IMR-90 (cell line): ENCODE results near the gene CAPRIN1. TPM values are rescaled to one million over a fixed set of nuclear protein-coding genes. Genes with fewer than 3 reads are reported as not detected.

Experiments used
- ATAC-seq: fragments of 200-7000 bp; cut with Tn5 transposase; 2 replicates; pipeline ENCODE4 v1.9.1; 2020; ENCODE audit warnings: low read depth, mild to moderate bottlenecking, moderate library complexity
- BruUV-seq: library from RNA; stranded (reverse); fragments of 400-500 nt; replicated peaks from 2 replicates; lab custom pipeline; 2021; lab: Mats Ljungman, UMichigan
- CTCF ChIA-PET: fragments of 300-600 bp; formaldehyde crosslinking; extraction: SDS; loops from one replicate; lab custom pipeline; 2021; ENCODE audit warnings: antibody characterized with exemption; lab: Yijun Ruan, JAX
- POLR2A ChIA-PET: fragments of 300-600 bp; sonication (Branson Sonifier 250); formaldehyde crosslinking; loops from one replicate; lab custom pipeline; 2022; ENCODE audit warnings: antibody characterized with exemption; ENCODE audit not compliant: unreplicated experiment; lab: Charles Lee
- DNase-seq: peaks from one replicate; pipeline ENCODE4 v3.0.0; 2013
- H2AFZ ChIP-seq: replicated peaks from 2 replicates; pipeline ENCODE3; 2013; ENCODE audit warnings: low read length, mild to moderate bottlenecking; ENCODE audit not compliant: poor library complexity
- H2AK5ac ChIP-seq: 2 replicates; pipeline ENCODE4 v1.6.1; 2013; ENCODE audit warnings: low read depth, low read length, inconsistent platforms
- H2AK9ac ChIP-seq: replicated peaks from 2 replicates; pipeline ENCODE3; 2013; ENCODE audit warnings: mild to moderate bottlenecking, low read depth, low read length, moderate library complexity; ENCODE audit not compliant: poor library complexity
- H2BK120ac ChIP-seq: 2 replicates; pipeline ENCODE4 v1.6.1; 2013; ENCODE audit warnings: low read depth, low read length, inconsistent platforms
- H2BK15ac ChIP-seq: 3 replicates; pipeline ENCODE4 v1.6.1; 2013; ENCODE audit warnings: low read depth, low read length, inconsistent platforms
- H2BK20ac ChIP-seq: 2 replicates; pipeline ENCODE4 v1.6.1; 2013; ENCODE audit warnings: low read depth, mild to moderate bottlenecking, inconsistent platforms, low read length, moderate library complexity
- H2BK5ac ChIP-seq: 2 replicates; pipeline ENCODE4 v1.6.1; 2013; ENCODE audit warnings: mild to moderate bottlenecking, low read depth, low read length, inconsistent platforms; ENCODE audit not compliant: poor library complexity, severe bottlenecking
- H3K14ac ChIP-seq: replicated peaks from 2 replicates; pipeline ENCODE4 v1.6.1; 2013; ENCODE audit warnings: low read depth, low read length, inconsistent platforms
- H3K18ac ChIP-seq: 2 replicates; pipeline ENCODE4 v1.6.1; 2013; ENCODE audit warnings: low read depth, low read length, control low read depth
- H3K23ac ChIP-seq: 2 replicates; pipeline ENCODE4 v1.6.1; 2013; ENCODE audit warnings: low read depth, low read length, inconsistent platforms
- H3K27ac ChIP-seq: 2 replicates; pipeline ENCODE4 v1.5.1; 2013; ENCODE audit warnings: mild to moderate bottlenecking, control low read depth, low read length; ENCODE audit not compliant: insufficient read depth
- H3K27me3 ChIP-seq: 2 replicates; pipeline ENCODE4 v1.6.1; 2013; ENCODE audit warnings: low read length; ENCODE audit not compliant: control insufficient read depth, insufficient read depth
- H3K36me3 ChIP-seq: 2 replicates; pipeline ENCODE4 v1.6.1; 2013; ENCODE audit warnings: low read length, mixed read lengths; ENCODE audit not compliant: control insufficient read depth, insufficient read depth
- H3K4ac ChIP-seq: 2 replicates; pipeline ENCODE4 v1.6.1; 2013; ENCODE audit warnings: low read depth, low read length, inconsistent platforms
- H3K4me1 ChIP-seq: 2 replicates; pipeline ENCODE4 v1.6.1; 2013; ENCODE audit warnings: low read length, mixed read lengths; ENCODE audit not compliant: control insufficient read depth, insufficient read depth
- H3K4me2 ChIP-seq: 2 replicates; pipeline ENCODE4 v1.6.1; 2013; ENCODE audit warnings: low read depth, mild to moderate bottlenecking, control low read depth, low read length, moderate library complexity
- H3K4me3 ChIP-seq: 2 replicates; pipeline ENCODE4 v1.5.1; 2013; ENCODE audit warnings: low read depth, mild to moderate bottlenecking, control low read depth, low read length, moderate library complexity; ENCODE audit not compliant: insufficient read depth
- H3K56ac ChIP-seq: 2 replicates; pipeline ENCODE4 v1.6.1; 2013; ENCODE audit warnings: low read length, inconsistent platforms; ENCODE audit not compliant: insufficient read depth; ENCODE audit errors: extremely low read depth
- H3K79me1 ChIP-seq, 2 experiments: 2 replicates each; pipeline ENCODE4 v1.6.1; 2013; ENCODE audit warnings: low read length in 2 of 2, inconsistent platforms in 1 of 2, low read depth in 1 of 2
- H3K9ac ChIP-seq: 2 replicates; pipeline ENCODE4 v1.6.1; 2013; ENCODE audit warnings: low read depth, low read length, control low read depth
- H3K9me1 ChIP-seq: 2 replicates; pipeline ENCODE4 v1.6.1; 2013; ENCODE audit warnings: low read length, inconsistent platforms; ENCODE audit not compliant: insufficient read depth
- H3K9me3 ChIP-seq: 2 replicates; pipeline ENCODE4 v1.6.1; 2013; ENCODE audit warnings: low read length; ENCODE audit not compliant: control insufficient read depth, insufficient read depth
- H4K20me1 ChIP-seq: 2 replicates; pipeline ENCODE4 v1.6.1; 2013; ENCODE audit warnings: low read length, inconsistent platforms; ENCODE audit not compliant: insufficient read depth
- H4K5ac ChIP-seq: 2 replicates; pipeline ENCODE4 v1.6.1; 2013; ENCODE audit warnings: mild to moderate bottlenecking, low read depth, low read length, control low read depth
- H4K8ac ChIP-seq, 2 experiments: 2 replicates each; pipeline ENCODE4 v1.6.1; 2013; ENCODE audit warnings: low read depth in 2 of 2, low read length in 2 of 2, control low read depth in 1 of 2, inconsistent platforms in 1 of 2
- H4K91ac ChIP-seq: 2 replicates; pipeline ENCODE4 v1.6.1; 2013; ENCODE audit warnings: low read depth, low read length, inconsistent platforms; ENCODE audit not compliant: insufficient read depth
- BHLHE40 ChIP-seq: fragments of 150-350 bp; IDR thresholded peaks from 2 replicates; pipeline ENCODE4 v1.6.1; 2016; ENCODE audit warnings: mild to moderate bottlenecking, low read depth, low read length
- CHD1 ChIP-seq: IDR thresholded peaks from 2 replicates; pipeline ENCODE4 v1.6.1; 2012; ENCODE audit warnings: low read depth, low read length, improper control_type of control experiment
- MAFK ChIP-seq: IDR thresholded peaks from 2 replicates; pipeline ENCODE4 v1.6.1; 2012; ENCODE audit warnings: low read depth, low read length, improper control_type of control experiment
- MAZ ChIP-seq: IDR thresholded peaks from 2 replicates; pipeline ENCODE4 v1.6.1; 2012; ENCODE audit warnings: low read depth, mild to moderate bottlenecking, low read length, improper control_type of control experiment, moderate library complexity, borderline replicate concordance
- RFX5 ChIP-seq: IDR thresholded peaks from 2 replicates; pipeline ENCODE4 v1.8.0; 2012; ENCODE audit warnings: low read depth, mild to moderate bottlenecking, low read length, moderate library complexity
- WGBS, 2 experiments: methylation state at CpG; one replicate each; pipeline versions ENCODE4 v1.1.5 to v1.1.7; 2013; ENCODE audit warnings: missing lambda C conversion rate in 2 of 2; ENCODE audit not compliant: insufficient read length in 1 of 2; ENCODE audit errors: extremely low coverage in 2 of 2; 5-methylcytosine and 5-hydroxymethylcytosine counted together
- dilution Hi-C: fragments of 300-500 bp; cut with HindIII; formaldehyde crosslinking; loops from one replicate; pipeline ENCODE4 v1.14.3; 2018; ENCODE audit warnings: low sequenced_read_pairs; ENCODE audit not compliant: unreplicated experiment
- in situ Hi-C: fragments of 300-500 bp; cut with MboI; formaldehyde crosslinking; loops from 3 replicates; pipeline ENCODE4 v1.14.3; 2019; ENCODE audit warnings: low sequenced_read_pairs, inconsistent platforms, mixed read lengths
- intact Hi-C: fragments of 100-400 bp; cut with micrococcal nuclease; formaldehyde crosslinking; loops from 2 replicates; pipeline ENCODE4 v1.10.0; 2022
- polyA plus RNA-seq, 3 experiments: library from polyadenylated mRNA; depleted of rRNA; stranded (reverse); fragments of >200 nt; gene quantifications; 2 replicates each; pipeline ENCODE4 v1.2.3, GENCODE V29; 2012; ENCODE audit warnings: low replicate concordance in 1 of 3
- total RNA-seq: library from RNA; depleted of rRNA; stranded (reverse); fragments of >200 nt; gene quantifications from 2 replicates; pipeline ENCODE4 v1.2.3, GENCODE V29; 2012

CAPRIN1 gene
- total and polyA plus RNA-seq, 2 of the 4 experiments (the other 2 are of a cell fraction) = 127 to 253 TPM

GRCh38 chr11:34052608-34053160, 1.2 kb downstream of the CAPRIN1 start:
- POLR2A ChIA-PET = interaction anchor here (0.6 kb wide), 1 partner anchor 7 kb away, joined by 3 read pairs; no protein-coding TSS in a partner anchor
- Histone ChIP-seq H3K27ac (peak overlapping the region; percentile 96), H3K9ac (peak overlapping the region; percentile 97), H4K20me1 (peaks cover 47% of the 10 kb centered on the region), H3K4me1 (peaks cover 4% of the 10 kb centered on the region; the same call in 1 of the 2 replicates), H3K4ac (peak overlapping the region; percentile 97), H4K91ac (peak overlapping the region; percentile 87), H3K9me3 (no peaks in the 10 kb centered on the region), H2BK15ac (0 out of 3 replicates have a peak overlapping the region, but pooled peaks have one; percentile 35), H2BK20ac (no peak overlapping the region), H4K5ac (peak overlapping the region; percentile 77), H2AFZ (peak overlapping the region; percentile 90), H2AK9ac (peak overlapping the region; percentile 98), H2AK5ac (peak overlapping the region; percentile 89), H4K8ac (peak overlapping the region; percentile 81 to 86), H3K14ac (peak overlapping the region; percentile 95), H3K9me1 (no peaks in the 10 kb centered on the region), H3K4me2 (peak overlapping the region; percentile 90), H3K36me3 (peaks cover 8% of the 10 kb centered on the region; the same call in 1 of the 2 replicates), H3K79me1 (peaks cover 0 to 7% of the 10 kb centered on the region in 2 experiments; a peak in 3 of 4 replicates), H3K4me3 (peak overlapping the region; percentile 67), H3K18ac (peak overlapping the region; percentile 39; the same call in 1 of the 2 replicates), H3K27me3 (no peaks in the 10 kb centered on the region), H2BK120ac (peak overlapping the region; percentile 58), H3K56ac (peak overlapping the region; percentile 92), H3K23ac (peak overlapping the region; percentile 99), H2BK5ac (peak overlapping the region; percentile 77)
- ATAC-seq (no peak), DNase-seq (no peak)
- TF ChIP-seq MAFK (no peak), BHLHE40 (no peak), CHD1 (no peak), MAZ (no peak), RFX5 (no peak)
- in situ Hi-C loops = no loop called here
- dilution Hi-C loops = no loop called here
- CTCF ChIA-PET = no interaction called here
- WGBS, 2 experiments = 0% methylated on average over 1 of the region's 40 CpGs; no CpG with 5 or more reads in 1 of the 2 experiments
- BruUV-seq = no TSS peak
- intact Hi-C loops = loop anchor here (2.0 kb wide), 2 partner anchors 56 to 306 kb away; partner anchors contain the start of gene ABTB2
